Memory B cell (primary cell): ENCODE measurements around the gene HDLBP.

ENCODE experiments used
- ATAC-seq: fragments of 150-1000 bp; cut with Tn5 transposase; 2 replicates; pipeline ENCODE4 v1.10.0; 2021; ENCODE audit warnings: low read depth, mild to moderate bottlenecking, moderate library complexity
- DNase-seq, 2 donors: peaks; one replicate each; pipeline ENCODE4 v3.0.0; 2022; ENCODE audit warnings: low spot score in 2 of 2
- H3K27ac Mint-ChIP-seq: one replicate; pipeline ENCODE4 v1.8.0; 2022; ENCODE audit warnings: mild to moderate bottlenecking, moderate library complexity, mixed read lengths
- H3K27me3 Mint-ChIP-seq: one replicate; pipeline ENCODE4 v1.8.0; 2022; ENCODE audit warnings: mixed read lengths
- H3K36me3 Mint-ChIP-seq: one replicate; pipeline ENCODE4 v1.8.0; 2022; ENCODE audit warnings: mild to moderate bottlenecking, mixed read lengths
- H3K4me1 Mint-ChIP-seq: one replicate; pipeline ENCODE4 v1.8.0; 2022; ENCODE audit warnings: mixed read lengths
- H3K4me3 Mint-ChIP-seq: one replicate; pipeline ENCODE4 v1.8.0; 2022; ENCODE audit warnings: mild to moderate bottlenecking, moderate library complexity, mixed read lengths
- H3K9me3 Mint-ChIP-seq: one replicate; pipeline ENCODE4 v1.8.0; 2022; ENCODE audit warnings: mixed read lengths

The HDLBP gene

DNA sequence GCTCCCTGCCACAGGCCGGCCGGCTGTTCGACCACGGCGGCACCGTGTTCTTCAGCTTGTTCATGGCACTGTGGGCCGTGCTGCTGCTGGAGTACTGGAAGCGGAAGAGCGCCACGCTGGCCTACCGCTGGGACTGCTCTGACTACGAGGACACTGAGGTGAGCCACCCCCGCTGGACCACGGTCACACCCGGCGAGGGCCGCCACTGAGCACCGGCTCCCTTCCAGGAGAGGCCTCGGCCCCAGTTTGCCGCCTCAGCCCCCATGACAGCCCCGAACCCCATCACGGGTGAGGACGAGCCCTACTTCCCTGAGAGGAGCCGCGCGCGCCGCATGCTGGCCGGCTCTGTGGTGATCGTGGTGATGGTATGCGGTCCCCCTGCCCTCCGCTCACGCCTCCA lies 106.2 kb downstream of the HDLBP start:
- peaks cover 2% of the 10 kb centered on the region for H3K27me3 Mint-ChIP-seq
- no peak overlapping the region for H3K27ac Mint-ChIP-seq
- no peak overlapping the region for H3K4me3 Mint-ChIP-seq
- no peaks in the 10 kb centered on the region for H3K4me1 Mint-ChIP-seq
- ATAC-seq (no peak), DNase-seq (no peak)
- H3K9me3 Mint-ChIP-seq, result no peaks in the 10 kb centered on the region
- H3K36me3 Mint-ChIP-seq, result no peaks in the 10 kb centered on the region

DNA sequence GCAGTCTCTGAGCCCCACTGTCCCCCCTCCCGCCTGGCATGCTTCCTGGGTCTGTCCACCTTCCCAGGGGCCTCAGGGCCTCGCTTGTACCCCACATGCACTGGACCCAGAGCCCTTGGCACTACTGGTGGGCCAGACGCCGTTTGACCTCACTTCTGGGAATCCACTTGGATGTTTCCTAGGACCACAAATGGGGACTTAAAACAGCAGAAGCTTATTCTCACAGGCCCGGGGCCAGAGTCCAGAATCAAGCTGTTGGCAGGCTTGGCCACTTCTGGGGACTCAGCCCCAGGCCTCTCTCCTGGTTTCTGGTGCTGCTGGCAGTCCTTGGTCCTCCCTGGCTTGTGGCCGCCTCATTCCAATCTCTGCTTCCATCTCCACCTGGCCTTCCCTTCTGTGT lies 107.4 kb downstream of the HDLBP start:
- Mint-ChIP-seq H3K27ac (no peak overlapping the region), H3K4me3 (no peak overlapping the region), H3K4me1 (no peaks in the 10 kb centered on the region), H3K27me3 (peaks cover 2% of the 10 kb centered on the region), H3K36me3 (no peaks in the 10 kb centered on the region), H3K9me3 (no peaks in the 10 kb centered on the region)
- DNase-seq (no peak), ATAC-seq (no peak)

DNA sequence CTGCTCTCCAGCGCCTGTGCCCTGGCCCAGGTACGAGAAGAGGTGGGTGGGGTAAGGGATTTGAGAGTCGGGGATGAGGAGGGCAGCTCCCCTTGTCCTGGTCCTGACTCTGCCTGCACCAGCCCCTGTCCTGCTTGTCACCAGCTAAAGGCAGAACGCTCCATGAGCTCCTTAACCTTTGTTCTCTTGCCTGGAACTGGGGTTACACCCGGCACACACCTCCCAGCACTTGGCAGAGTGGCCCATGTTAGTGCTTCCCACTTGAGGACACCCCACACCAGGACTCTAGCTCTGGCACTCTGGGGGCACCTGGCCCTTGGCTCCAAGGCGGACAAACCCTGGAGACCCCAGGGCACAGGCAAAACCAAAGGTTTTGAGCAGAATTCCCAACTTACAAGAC lies 107.8 kb downstream of the HDLBP start:
- Mint-ChIP-seq H3K27ac (no peak overlapping the region), H3K9me3 (no peaks in the 10 kb centered on the region), H3K4me3 (no peak overlapping the region), H3K4me1 (no peaks in the 10 kb centered on the region), H3K27me3 (peaks cover 2% of the 10 kb centered on the region), H3K36me3 (no peaks in the 10 kb centered on the region)
- no peak for ATAC-seq
- no peak for DNase-seq

DNA sequence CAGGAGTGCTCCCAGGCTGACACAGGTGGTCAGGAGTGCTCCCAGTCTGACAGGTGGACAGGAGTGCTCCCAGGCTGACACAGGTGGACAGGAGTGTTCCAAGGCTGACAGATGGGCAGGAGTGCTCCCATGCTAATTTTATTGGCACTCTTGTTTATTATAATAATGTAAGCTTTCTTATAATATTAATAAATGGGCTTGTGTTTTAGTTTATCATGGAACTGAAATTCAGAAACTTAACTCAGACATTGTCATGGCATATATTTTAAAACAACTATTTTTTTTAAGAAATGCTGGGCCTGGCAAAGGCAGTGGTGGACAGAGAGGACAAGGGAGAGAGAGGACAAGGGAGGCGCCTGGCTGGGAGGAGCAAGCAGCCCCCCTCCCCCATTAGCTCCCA lies 108.3 kb downstream of the HDLBP start:
- no peak overlapping the region for H3K27ac Mint-ChIP-seq
- no peaks in the 10 kb centered on the region for H3K4me1 Mint-ChIP-seq
- H3K4me3 Mint-ChIP-seq, result no peak overlapping the region
- H3K9me3 Mint-ChIP-seq, result no peaks in the 10 kb centered on the region
- peaks cover 2% of the 10 kb centered on the region for H3K27me3 Mint-ChIP-seq
- DNase-seq (no peak), ATAC-seq (no peak)
- H3K36me3 Mint-ChIP-seq, result no peaks in the 10 kb centered on the region

DNA sequence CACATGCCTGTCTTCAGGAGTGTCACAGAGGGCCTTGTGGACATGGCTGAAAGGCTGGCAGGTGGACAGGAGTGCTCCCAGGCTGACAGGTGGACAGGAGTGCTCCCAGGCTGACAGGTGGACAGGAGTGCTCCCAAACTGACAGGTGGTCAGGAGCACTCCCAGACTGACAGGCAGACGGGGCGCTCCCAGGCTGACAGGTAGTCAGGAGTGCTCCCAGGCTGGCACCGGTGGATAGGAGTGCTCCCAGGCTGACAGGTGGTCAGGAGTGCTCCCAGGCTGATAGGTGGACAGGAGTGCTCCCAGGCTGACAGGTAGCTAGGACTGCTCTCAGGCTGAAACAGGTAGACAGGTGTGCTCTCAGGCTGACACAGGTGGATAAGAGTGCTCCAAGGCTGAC lies 110.4 kb downstream of the HDLBP start:
- H3K27me3 Mint-ChIP-seq, result peaks cover 2% of the 10 kb centered on the region
- H3K36me3 Mint-ChIP-seq, result no peaks in the 10 kb centered on the region
- no peak overlapping the region for H3K4me3 Mint-ChIP-seq
- no peaks in the 10 kb centered on the region for H3K9me3 Mint-ChIP-seq
- H3K27ac Mint-ChIP-seq, result no peak overlapping the region
- ATAC-seq, result no peak
- DNase-seq, result no peak
- H3K4me1 Mint-ChIP-seq, result no peaks in the 10 kb centered on the region

DNA sequence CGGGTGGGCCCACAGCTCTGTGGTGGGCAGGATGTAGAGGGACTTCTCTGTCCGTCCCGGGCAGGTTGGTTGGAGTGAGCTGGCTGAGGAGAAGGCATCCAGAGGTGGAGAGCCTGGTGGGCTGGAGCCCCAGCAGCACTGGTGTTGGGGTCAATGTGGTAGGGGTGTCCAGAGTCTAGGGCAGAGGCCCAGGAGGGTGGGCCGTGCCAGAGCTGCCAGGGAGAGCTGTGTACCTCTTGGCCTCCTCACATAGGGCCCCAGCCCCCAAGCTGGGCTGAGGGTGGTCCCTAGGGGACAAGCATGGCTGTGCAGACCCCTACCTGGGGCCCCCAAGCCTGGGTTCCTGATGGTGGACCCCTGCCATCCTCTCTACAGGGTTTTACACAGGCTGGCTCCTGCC lies 111.0 kb downstream of the HDLBP start:
- Mint-ChIP-seq H3K9me3 (no peaks in the 10 kb centered on the region), H3K27me3 (peaks cover 2% of the 10 kb centered on the region), H3K27ac (no peak overlapping the region), H3K4me1 (no peaks in the 10 kb centered on the region), H3K36me3 (no peaks in the 10 kb centered on the region), H3K4me3 (no peak overlapping the region)
- ATAC-seq (no peak), DNase-seq (no peak)

DNA sequence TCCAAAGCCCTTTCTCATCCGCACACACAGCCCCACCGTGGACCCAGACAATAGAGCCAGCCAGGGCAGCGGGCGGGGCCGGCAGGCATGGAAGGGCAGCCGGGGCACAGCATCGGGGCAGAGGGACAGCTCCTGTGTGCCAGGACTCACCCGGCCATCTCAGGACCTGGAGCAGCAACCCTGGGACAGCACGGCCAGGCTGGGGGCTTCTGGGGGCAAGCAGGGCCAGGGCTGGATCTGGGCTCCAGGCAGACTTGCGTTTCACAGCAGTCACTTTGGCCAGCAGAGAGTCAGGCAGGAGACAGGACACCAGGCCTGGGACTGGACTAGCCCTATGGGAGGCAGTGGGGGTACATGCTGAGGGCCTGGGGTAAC lies 111.5 kb downstream of the HDLBP start:
- DNase-seq (no peak), ATAC-seq (no peak)
- H3K36me3 Mint-ChIP-seq, result no peaks in the 10 kb centered on the region
- no peaks in the 10 kb centered on the region for H3K9me3 Mint-ChIP-seq
- H3K27ac Mint-ChIP-seq, result no peak overlapping the region
- no peaks in the 10 kb centered on the region for H3K4me1 Mint-ChIP-seq
- peaks cover 2% of the 10 kb centered on the region for H3K27me3 Mint-ChIP-seq
- no peak overlapping the region for H3K4me3 Mint-ChIP-seq

DNA sequence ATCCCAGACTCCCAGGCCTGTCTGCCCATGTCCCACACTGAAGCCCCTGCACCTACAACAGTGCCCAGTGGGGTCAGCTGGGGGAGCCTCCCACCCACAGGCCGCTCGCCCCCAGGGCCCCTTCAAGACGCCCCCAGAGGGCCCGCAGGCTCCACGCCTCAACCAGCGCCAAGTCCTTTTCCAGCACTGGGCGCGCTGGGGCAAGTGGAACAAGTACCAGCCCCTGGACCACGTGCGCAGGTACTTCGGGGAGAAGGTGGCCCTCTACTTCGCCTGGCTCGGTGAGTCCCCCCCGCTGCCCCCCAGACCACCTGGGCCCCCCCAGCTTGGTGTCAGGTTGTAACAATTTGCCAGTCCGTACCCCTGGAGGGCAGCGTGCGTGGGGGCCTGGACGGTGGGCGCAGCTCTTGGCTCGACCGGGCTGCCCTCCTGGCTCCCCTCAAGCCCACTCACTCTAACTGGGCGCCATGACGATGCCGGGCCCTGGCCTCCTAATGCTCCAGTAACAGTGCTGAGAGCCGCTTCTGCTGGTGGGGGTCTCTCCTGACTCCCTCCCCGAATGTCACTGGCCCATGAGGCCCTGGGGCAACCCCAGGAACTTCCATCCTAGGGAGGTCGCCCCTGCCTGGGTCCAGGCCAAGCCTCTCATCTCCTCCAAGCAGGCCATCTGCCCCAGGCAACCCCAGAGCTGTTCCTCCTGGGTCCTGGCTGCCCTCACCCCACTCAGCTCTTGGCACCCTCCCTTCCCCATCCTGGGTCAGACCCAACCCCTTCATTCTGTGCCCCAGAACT lies 112.1 kb downstream of the HDLBP start:
- H3K27me3 Mint-ChIP-seq, result peaks cover 2% of the 10 kb centered on the region
- no peak overlapping the region for H3K27ac Mint-ChIP-seq
- no peaks in the 10 kb centered on the region for H3K4me1 Mint-ChIP-seq
- H3K4me3 Mint-ChIP-seq, result no peak overlapping the region
- no peaks in the 10 kb centered on the region for H3K36me3 Mint-ChIP-seq
- no peak for ATAC-seq
- DNase-seq, result no peak
- no peaks in the 10 kb centered on the region for H3K9me3 Mint-ChIP-seq

DNA sequence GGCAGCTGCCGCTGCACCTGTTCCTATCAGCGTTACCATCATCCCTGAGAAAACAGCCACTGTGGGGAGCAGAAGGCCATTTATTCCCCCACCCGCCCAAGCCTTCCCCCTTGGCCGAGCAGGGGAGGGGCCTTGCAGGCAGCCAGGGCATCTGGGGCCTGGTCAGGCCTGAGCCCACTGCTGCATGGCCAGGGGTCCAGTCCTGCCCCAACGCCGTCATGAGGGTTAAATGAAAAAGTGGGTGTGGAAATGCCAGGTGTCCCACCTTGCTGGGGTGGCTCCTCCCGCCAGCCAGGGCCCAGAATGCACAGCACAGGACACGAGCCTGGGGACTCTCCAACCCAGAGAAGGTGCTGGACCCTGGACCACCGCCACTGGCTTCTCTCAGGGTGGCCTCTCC lies 112.8 kb downstream of the HDLBP start:
- Mint-ChIP-seq H3K4me3 (no peak overlapping the region), H3K9me3 (no peaks in the 10 kb centered on the region), H3K27ac (no peak overlapping the region), H3K27me3 (no peaks in the 10 kb centered on the region), H3K4me1 (no peaks in the 10 kb centered on the region), H3K36me3 (no peaks in the 10 kb centered on the region)
- ATAC-seq (no peak), DNase-seq (no peak)

DNA sequence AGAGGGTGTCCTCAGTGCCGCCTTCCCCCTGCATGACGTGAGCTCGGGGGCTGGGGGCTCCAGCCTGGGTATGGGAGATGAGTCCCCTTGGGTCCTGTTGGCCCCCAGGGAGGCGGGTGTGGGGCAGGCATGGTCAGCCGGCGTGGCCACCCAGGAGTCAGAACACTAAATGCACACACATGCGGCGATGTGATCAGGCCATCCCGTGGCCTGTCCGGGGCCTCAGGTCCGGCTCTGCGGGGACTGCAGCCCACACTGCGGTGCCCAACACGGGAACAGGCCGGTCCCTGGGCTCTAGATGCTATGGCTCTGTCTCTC lies 113.2 kb downstream of the HDLBP start:
- H3K27me3 Mint-ChIP-seq, result no peaks in the 10 kb centered on the region
- H3K27ac Mint-ChIP-seq, result no peak overlapping the region
- H3K9me3 Mint-ChIP-seq, result no peaks in the 10 kb centered on the region
- DNase-seq (no peak), ATAC-seq (no peak)
- no peak overlapping the region for H3K4me3 Mint-ChIP-seq
- no peaks in the 10 kb centered on the region for H3K36me3 Mint-ChIP-seq
- H3K4me1 Mint-ChIP-seq, result no peaks in the 10 kb centered on the region

DNA sequence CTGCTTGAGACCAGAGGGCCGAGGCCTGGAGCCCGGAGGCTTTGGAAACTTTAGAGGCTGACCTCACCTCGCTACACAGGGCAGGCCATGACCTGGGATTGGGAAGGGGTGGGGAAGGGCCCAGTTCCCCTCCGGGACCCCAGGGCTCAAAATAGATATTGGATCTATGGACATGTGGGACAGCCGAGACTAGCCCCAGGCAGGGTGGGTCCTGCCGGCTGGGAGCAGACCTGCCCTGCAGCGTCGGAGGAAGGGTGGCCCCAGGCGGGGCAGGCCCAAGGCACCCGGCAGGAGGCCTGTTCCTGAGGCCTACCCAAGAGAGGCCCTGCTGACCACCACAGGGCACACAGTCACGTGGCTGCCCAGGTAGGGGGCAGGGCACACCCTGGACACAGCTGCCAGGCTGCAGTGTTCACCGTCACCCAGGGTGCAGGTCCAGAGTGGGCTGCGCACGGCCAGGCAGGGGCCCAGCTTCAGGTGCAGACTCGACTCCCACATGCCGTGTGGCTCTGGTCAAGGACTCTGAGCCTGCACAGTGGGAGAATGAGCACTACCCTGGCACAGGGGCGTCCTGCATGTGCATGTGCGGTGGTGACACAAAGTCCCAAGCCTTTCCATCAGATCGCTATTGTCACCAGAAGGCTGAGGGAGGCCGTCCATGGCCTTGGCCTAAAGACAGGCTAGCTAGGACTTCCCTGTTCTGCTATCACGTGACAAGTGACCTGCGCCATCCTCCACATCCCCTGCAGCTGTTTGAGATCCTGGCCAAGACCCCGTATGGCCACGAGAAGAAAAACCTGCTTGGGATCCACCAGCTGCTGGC lies 113.8 kb downstream of the HDLBP start:
- Mint-ChIP-seq H3K4me3 (no peak overlapping the region), H3K4me1 (no peaks in the 10 kb centered on the region), H3K27me3 (no peaks in the 10 kb centered on the region), H3K36me3 (no peaks in the 10 kb centered on the region), H3K9me3 (no peaks in the 10 kb centered on the region), H3K27ac (no peak overlapping the region)
- no peak for DNase-seq
- ATAC-seq, result no peak

DNA sequence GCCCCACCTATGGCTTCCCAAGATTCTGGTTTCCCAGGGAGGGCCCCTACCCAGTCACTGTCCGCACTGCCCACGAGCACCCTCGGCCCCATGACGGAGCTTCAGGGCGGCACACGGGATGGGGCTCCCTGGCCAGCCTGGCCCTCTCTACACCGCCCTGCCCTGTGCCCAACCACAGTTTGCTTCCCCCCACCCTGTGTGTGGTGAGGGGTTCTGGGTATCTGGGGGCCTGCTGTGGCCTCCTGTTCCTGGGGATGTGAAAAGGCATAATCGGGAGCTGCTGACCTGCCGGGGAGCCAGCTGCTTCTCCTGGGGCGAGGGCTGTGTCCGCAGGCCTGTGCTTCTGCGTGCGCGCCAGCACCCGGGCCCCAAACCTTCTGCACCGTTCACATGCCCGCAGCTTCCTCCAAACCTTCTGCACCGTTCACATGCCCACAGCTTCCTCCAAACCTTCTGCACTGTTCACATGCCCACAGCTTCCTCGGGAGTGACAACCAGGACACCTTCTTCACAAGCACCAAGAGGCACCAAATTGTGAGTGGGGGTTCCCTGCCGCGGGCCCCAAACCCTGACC lies 114.6 kb downstream of the HDLBP start:
- Mint-ChIP-seq H3K36me3 (no peaks in the 10 kb centered on the region), H3K4me3 (no peak overlapping the region), H3K27ac (no peak overlapping the region), H3K27me3 (no peaks in the 10 kb centered on the region), H3K4me1 (no peaks in the 10 kb centered on the region), H3K9me3 (no peaks in the 10 kb centered on the region)
- no peak for DNase-seq
- no peak for ATAC-seq

DNA sequence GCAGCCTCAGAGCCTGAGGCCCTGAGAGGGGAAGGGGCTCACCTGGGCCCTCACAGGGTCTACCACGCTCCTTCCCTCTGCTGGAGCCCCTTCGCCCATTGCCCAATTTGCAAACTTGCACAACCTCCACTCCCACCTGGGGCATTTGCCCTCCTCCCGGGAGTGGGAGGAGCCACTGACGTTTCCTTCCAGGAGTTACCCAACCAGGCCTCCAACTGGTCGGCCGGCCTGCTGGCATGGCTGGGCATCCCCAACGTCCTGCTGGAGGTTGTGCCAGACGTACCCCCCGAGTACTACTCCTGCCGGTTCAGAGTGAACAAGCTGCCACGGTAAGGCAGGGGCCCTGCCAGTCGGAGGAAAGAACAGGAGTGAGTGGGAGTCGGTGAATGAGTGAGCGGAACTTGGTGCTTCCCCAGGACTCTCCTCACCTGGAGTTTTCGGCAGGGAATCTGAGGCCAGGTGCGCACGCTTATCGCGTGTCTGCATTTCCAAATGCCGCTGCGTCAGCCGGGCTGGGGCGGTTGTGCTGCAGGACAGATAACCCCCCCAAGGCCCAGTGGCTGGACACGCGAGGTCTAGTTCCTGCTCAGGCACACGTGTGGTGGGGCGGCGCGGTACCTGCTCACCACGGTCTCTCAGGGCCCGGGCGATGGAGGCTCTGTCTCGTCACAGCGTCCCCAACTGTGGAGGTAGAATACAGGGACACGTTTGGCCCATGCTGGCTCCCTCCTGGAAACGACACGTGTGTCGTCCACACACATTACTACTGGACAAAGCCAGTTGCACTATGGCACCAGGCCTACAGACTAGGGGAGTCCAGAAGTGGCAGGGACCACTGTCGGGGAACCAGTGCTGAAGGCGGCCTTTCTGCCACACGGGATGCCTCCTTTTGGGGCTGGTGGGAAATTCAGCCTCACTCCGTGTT lies 115.3 kb downstream of the HDLBP start:
- Mint-ChIP-seq H3K27ac (no peak overlapping the region), H3K36me3 (no peaks in the 10 kb centered on the region), H3K4me1 (no peaks in the 10 kb centered on the region), H3K9me3 (no peaks in the 10 kb centered on the region), H3K27me3 (no peaks in the 10 kb centered on the region), H3K4me3 (no peak overlapping the region)
- no peak for ATAC-seq
- no peak for DNase-seq

DNA sequence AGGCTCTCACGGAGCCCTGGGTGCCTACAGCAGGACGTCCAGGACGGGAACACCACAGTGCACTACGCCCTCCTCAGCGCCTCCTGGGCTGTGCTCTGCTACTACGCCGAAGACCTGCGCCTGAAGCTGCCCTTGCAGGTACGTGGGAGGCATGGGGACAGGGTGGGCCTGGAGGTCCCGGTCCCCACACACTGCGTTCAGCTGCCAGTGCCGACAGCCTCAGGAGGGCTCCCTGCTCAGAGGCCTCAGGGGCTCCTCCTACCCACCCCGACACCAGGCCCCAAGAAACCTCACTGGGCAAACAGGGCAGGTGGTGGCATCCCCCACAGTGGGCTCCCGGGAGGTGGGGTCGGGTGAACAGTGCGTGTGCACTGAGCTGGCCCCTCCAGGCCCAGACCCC lies 116.2 kb downstream of the HDLBP start:
- no peaks in the 10 kb centered on the region for H3K9me3 Mint-ChIP-seq
- no peak overlapping the region for H3K27ac Mint-ChIP-seq
- no peak for DNase-seq
- ATAC-seq, result no peak
- no peaks in the 10 kb centered on the region for H3K4me1 Mint-ChIP-seq
- H3K36me3 Mint-ChIP-seq, result no peaks in the 10 kb centered on the region
- no peaks in the 10 kb centered on the region for H3K27me3 Mint-ChIP-seq
- no peak overlapping the region for H3K4me3 Mint-ChIP-seq
